Ishikawa (cell line): Measurements from ENCODE around the gene CACNB4.

ENCODE experiments used
- CEBPB ChIP-seq: IDR thresholded peaks from 2 replicates; pipeline ENCODE4 v1.6.1; 2012
- CREB1 ChIP-seq: IDR thresholded peaks from 2 replicates; pipeline ENCODE4 v1.6.1; 2012; ENCODE audit warnings: low read depth
- EP300 ChIP-seq: IDR thresholded peaks from 2 replicates; pipeline ENCODE4 v1.6.1; 2012; ENCODE audit warnings: borderline replicate concordance
- FOXM1 ChIP-seq: IDR thresholded peaks from 2 replicates; pipeline ENCODE4 v1.6.1; 2012; ENCODE audit warnings: low read depth, borderline replicate concordance
- MAX ChIP-seq: IDR thresholded peaks from 2 replicates; pipeline ENCODE4 v1.6.1; 2012
- RAD21 ChIP-seq: IDR thresholded peaks from 2 replicates; pipeline ENCODE4 v1.6.1; 2012; ENCODE audit warnings: low read depth
- REST ChIP-seq: IDR thresholded peaks from 2 replicates; pipeline ENCODE4 v1.6.1; 2012; ENCODE audit warnings: low read depth, mild to moderate bottlenecking
- TAF1 ChIP-seq: IDR thresholded peaks from 2 replicates; pipeline ENCODE4 v1.6.1; 2012; ENCODE audit warnings: low read depth, mild to moderate bottlenecking
- TCF12 ChIP-seq: IDR thresholded peaks from 2 replicates; pipeline ENCODE4 v1.6.1; 2012; ENCODE audit warnings: low read depth
- TEAD4 ChIP-seq: IDR thresholded peaks from 2 replicates; pipeline ENCODE4 v1.6.1; 2012
- YY1 ChIP-seq: IDR thresholded peaks from 2 replicates; pipeline ENCODE4 v1.6.1; 2012; ENCODE audit warnings: low read depth

GRCh38 chr2:151914989-151915628, 183.7 kb downstream of the CACNB4 start:
- TF ChIP-seq REST (no peak), CREB1 (no peak), EP300 (no peak), TAF1 (no peak), FOXM1 (no peak), TEAD4 (no peak), YY1 (no peak), RAD21 (no peak), CEBPB (no peak), TCF12 (no peak), MAX (no peak)
